ENCODE measurements around the gene KRT35.

Gene KRT35

DNA sequence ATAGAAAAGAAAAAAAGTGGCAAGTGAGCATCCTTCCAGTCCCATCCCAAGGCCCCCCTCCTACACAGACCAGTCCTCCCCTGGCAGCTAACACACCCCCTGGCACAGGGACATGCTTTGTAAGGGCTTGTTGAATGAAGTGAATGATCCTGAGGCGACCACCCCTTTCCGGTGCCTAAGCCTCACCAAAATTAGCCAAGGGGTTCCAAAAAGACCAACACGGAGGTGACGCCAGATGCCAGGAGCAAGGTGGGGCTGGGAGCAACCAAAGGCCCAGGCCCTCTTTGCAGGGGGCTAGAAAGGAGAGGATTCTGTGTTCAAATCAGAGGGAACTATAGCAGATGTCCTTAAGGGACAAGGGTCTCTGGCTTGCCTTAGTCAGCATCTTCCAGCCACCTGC, 5.5 kb downstream of the KRT35 start:
- no peaks in the 10 kb centered on the region for H3K4me1 ChIP-seq (ENCODE audit: insufficient read depth, low read length)
- H3K4me3 ChIP-seq (ENCODE audit: low read length) = no peak overlapping the region
- no peak overlapping the region for H2AFZ ChIP-seq (ENCODE audit: low read depth, low read length)
- no peaks in the 10 kb centered on the region for H3K36me3 ChIP-seq (ENCODE audit: insufficient read depth, low read length)
- H3K27me3 ChIP-seq (ENCODE audit: insufficient read depth, low read length) = peaks cover 7% of the 10 kb centered on the region
- no peaks in the 10 kb centered on the region for H3K9me3 ChIP-seq (ENCODE audit: low read length)

DNA sequence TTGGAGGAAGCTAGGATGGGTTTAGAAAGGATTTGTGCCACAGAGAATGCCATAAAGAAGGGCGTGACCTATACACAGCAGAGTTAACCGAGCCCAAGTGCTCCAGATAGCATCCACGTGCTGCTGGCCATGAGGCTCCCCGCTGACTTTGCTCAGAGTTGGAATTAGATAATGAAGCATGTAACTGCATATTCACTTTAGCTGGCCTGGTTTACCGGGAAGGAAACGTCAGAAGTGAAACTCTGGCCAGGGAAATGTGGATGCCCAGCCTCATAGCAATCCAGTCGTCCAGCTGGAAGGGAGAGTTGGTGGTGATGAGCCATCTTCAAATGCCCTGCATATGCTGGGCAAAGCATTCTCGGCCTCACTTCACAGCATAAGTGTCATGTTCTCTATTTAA, 6.1 kb downstream of the KRT35 start:
- no peak overlapping the region for H3K4me3 ChIP-seq (ENCODE audit: low read length)
- H3K4me1 ChIP-seq (ENCODE audit: insufficient read depth, low read length) = no peaks in the 10 kb centered on the region
- H3K36me3 ChIP-seq (ENCODE audit: insufficient read depth, low read length) = no peaks in the 10 kb centered on the region
- H3K27me3 ChIP-seq (ENCODE audit: insufficient read depth, low read length) = peaks cover 7% of the 10 kb centered on the region
- H2AFZ ChIP-seq (ENCODE audit: low read depth, low read length) = no peak overlapping the region
- no peaks in the 10 kb centered on the region for H3K9me3 ChIP-seq (ENCODE audit: low read length)

DNA sequence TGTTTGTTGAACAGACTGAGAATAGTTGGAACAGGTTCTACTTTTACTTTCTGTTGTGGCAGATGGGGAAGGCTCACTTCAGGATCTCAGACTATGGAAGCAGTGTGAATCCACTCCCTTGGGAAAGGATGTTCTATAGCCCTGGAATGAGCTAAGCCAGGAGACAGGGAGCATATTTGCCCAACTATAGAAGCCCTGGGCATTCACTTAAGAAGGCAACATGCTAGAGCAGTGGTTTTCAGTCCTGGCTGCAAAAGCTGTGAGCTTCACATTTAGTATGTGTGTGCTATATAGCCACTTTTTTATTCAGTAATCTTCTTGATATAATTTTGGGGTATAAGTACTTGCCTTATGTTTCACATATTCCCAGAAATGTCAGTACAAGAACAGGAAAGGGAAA, 12.6 kb downstream of the KRT35 start:
- no peaks in the 10 kb centered on the region for H3K36me3 ChIP-seq (ENCODE audit: insufficient read depth, low read length)
- peaks cover 3% of the 10 kb centered on the region for H3K27me3 ChIP-seq (ENCODE audit: insufficient read depth, low read length)
- no peak overlapping the region for H3K4me3 ChIP-seq (ENCODE audit: low read length)
- no peak overlapping the region for H2AFZ ChIP-seq (ENCODE audit: low read depth, low read length)
- H3K4me1 ChIP-seq (ENCODE audit: insufficient read depth, low read length) = no peaks in the 10 kb centered on the region
- no peaks in the 10 kb centered on the region for H3K9me3 ChIP-seq (ENCODE audit: low read length)

DNA sequence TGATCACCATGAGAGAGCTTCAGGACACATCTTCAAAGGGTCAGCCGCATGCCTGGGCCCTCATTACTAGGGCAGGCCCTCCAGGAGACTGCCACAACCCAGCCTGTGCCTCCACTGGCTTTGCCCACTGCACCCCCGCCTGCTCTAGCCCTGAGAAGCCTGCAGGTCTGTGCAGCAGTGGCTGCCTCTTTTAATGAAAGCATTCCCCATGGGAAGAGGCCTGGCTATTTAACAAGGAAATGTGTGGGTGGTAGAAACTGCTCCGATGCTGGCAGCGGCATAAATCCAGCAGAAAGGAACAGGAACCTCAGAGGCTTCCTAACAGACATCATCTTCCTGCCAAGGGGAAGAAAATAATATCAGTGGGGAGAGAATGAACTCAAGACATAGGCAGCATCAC, 13.4 kb downstream of the KRT35 start:
- Histone ChIP-seq H3K4me1 (ENCODE audit: insufficient read depth, low read length) (no peaks in the 10 kb centered on the region), H3K36me3 (ENCODE audit: insufficient read depth, low read length) (no peaks in the 10 kb centered on the region), H3K9me3 (ENCODE audit: low read length) (no peaks in the 10 kb centered on the region), H3K4me3 (ENCODE audit: low read length) (no peak overlapping the region), H2AFZ (ENCODE audit: low read depth, low read length) (no peak overlapping the region), H3K27me3 (ENCODE audit: insufficient read depth, low read length) (peaks cover 3% of the 10 kb centered on the region)

DNA sequence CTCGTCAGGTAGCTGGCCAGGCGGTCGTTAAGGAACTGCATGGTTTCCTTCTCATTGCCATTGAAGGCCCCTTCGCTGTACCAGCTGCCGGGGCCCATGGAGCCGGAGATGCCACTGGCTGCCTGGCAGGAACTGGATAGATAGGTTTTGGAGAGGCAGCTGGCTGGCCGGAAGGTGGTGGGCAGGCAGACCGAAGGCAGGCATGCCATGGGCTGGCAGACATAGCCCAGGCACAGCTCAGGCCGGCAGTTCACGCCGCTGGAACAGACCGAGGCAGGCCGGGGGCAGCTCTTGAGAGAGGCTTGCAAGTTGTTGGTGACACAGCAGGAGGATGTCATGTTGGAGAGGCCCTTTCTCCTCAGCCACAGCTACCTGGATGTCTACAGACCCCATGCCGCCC, 14.0 kb downstream of the KRT35 start, which contains the start of gene KRT32:
KRT32 (minus strand) TSS at position 399 of the 400 bp plus-strand sequence; CDS start at position 338, 61 bp downstream.
- Histone ChIP-seq H3K4me3 (ENCODE audit: low read length) (no peak within 1 kb of the TSS), H3K9me3 (ENCODE audit: low read length) (no peaks in the 10 kb centered on the region), H3K4me1 (ENCODE audit: insufficient read depth, low read length) (no peaks in the 10 kb centered on the region), H3K36me3 (ENCODE audit: insufficient read depth, low read length) (no peaks in the 10 kb centered on the region), H3K27me3 (ENCODE audit: insufficient read depth, low read length) (peaks cover 3% of the 10 kb centered on the region), H2AFZ (ENCODE audit: low read depth, low read length) (no peak within 1 kb of the TSS)

DNA sequence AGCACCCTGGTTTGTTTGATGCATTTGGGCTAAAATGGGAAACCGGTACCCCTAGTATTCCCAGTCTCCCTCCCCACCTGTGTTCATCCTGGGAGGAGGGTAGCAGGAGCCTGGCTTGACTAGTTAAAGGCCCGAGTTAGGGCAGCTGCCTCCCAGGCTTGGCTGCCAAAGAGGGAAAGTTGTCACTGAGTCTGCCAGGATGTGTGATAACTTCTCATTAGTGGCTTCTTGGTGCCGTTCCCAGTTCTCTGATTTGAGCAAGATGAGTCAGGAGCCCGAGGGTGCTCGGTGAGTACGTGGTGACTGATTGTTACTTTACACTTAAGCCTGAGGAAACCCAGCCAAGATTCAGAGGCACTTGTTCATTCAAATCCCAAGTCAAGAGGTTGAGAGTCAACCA, 16.3 kb downstream of the KRT35 start:
- Histone ChIP-seq H3K4me3 (ENCODE audit: low read length) (no peak overlapping the region), H3K9me3 (ENCODE audit: low read length) (no peaks in the 10 kb centered on the region), H3K4me1 (ENCODE audit: insufficient read depth, low read length) (no peaks in the 10 kb centered on the region), H2AFZ (ENCODE audit: low read depth, low read length) (no peak overlapping the region), H3K27me3 (ENCODE audit: insufficient read depth, low read length) (peaks cover 3% of the 10 kb centered on the region), H3K36me3 (ENCODE audit: insufficient read depth, low read length) (no peaks in the 10 kb centered on the region)

DNA sequence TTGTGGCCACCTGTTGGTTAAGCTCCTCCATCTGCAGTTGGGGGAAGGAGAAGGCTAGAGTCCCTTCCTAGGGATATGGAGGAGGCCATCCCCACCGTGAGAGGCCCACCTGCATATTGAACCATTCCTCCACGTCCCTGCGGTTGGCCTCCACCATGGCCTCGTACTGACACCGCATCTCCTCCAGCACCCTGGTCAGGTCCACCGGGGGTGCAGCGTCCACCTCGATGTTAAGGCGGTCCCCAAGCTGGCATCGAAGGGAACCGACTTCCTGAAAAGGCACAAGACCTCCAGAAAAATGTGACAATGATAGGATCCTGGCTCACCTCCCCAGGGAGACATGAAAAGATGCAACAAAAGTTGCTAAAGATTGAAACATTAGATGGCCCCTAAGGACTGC, 16.8 kb downstream of the KRT35 start:
- Histone ChIP-seq H3K4me3 (ENCODE audit: low read length) (no peak overlapping the region), H3K36me3 (ENCODE audit: insufficient read depth, low read length) (no peaks in the 10 kb centered on the region), H2AFZ (ENCODE audit: low read depth, low read length) (no peak overlapping the region), H3K4me1 (ENCODE audit: insufficient read depth, low read length) (no peaks in the 10 kb centered on the region), H3K27me3 (ENCODE audit: insufficient read depth, low read length) (peaks cover 3% of the 10 kb centered on the region), H3K9me3 (ENCODE audit: low read length) (no peaks in the 10 kb centered on the region)

DNA sequence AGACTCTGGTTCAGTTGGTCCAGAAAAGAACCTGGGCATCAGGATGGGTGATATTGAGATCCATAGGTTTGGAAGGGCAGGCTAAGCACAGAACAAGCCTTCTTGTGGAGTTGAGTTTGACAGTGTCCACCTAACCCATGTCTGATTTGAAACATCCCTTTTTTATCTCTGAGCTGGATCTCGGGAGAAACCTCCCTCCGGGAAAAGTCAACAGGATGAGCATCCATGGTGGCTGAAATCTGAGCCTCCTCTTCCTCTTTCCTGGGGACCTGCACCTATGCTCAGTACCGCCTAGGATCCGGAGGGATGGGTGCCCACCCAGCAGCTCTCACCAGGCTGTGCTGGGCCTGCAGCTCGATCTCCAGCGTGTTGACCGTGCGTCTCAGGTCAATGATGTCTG, 17.2 kb downstream of the KRT35 start:
- Histone ChIP-seq H3K4me1 (ENCODE audit: insufficient read depth, low read length) (no peaks in the 10 kb centered on the region), H3K27me3 (ENCODE audit: insufficient read depth, low read length) (peaks cover 3% of the 10 kb centered on the region)

DNA sequence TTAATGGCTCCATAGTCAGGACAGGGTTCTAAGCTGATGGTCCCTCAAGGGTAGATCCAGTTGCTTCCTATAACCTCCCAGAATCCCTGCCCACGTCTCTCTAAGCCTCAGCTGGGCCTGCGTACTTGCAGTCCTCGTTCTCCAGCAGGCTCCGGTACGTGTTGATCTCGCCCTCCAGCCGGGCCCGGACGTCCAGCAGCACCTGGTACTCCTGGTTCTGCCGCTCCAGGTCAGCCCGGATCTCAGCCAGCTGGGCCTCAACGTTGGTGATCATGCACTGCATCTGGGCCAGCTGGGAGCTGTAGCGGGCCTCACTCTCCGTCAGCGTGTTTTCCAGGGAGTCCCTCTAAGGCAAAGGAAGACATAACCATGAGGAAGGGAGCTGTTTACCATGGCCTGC, 18.2 kb downstream of the KRT35 start:
- Histone ChIP-seq H3K4me3 (ENCODE audit: low read length) (no peak overlapping the region), H3K9me3 (ENCODE audit: low read length) (no peaks in the 10 kb centered on the region), H3K36me3 (ENCODE audit: insufficient read depth, low read length) (no peaks in the 10 kb centered on the region), H2AFZ (ENCODE audit: low read depth, low read length) (no peak overlapping the region), H3K27me3 (ENCODE audit: insufficient read depth, low read length) (peaks cover 3% of the 10 kb centered on the region), H3K4me1 (ENCODE audit: insufficient read depth, low read length) (no peaks in the 10 kb centered on the region)

More for the DNA sequence above, 17.2 kb downstream of the KRT35 start:
- H2AFZ ChIP-seq (ENCODE audit: low read depth, low read length) = no peak overlapping the region
- no peaks in the 10 kb centered on the region for H3K9me3 ChIP-seq (ENCODE audit: low read length)
- H3K36me3 ChIP-seq (ENCODE audit: insufficient read depth, low read length) = no peaks in the 10 kb centered on the region
- H3K4me3 ChIP-seq (ENCODE audit: low read length) = no peak overlapping the region

DNA sequence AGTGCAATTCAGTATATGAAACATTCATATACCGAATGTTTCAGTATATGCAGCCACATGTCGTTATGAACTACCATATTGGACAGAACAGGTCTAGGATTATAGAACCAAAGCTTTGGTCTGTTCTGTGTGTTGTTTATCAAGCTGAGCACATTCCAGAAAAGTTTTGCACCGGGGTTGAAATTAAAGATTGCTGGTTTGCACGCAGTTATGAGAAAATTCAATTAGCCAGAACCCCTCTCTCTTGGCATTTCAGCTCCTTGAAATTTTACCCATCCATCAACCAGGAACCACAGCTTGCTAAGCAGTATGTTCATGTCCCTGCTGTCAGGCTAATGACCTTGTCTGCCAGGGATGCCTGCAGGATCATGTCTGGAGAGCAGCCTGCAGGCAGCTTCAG, 23.3 kb downstream of the KRT35 start:
- Histone ChIP-seq H2AFZ (ENCODE audit: low read depth, low read length) (no peak overlapping the region), H3K36me3 (ENCODE audit: insufficient read depth, low read length) (no peaks in the 10 kb centered on the region), H3K27me3 (ENCODE audit: insufficient read depth, low read length) (no peaks in the 10 kb centered on the region), H3K9me3 (ENCODE audit: low read length) (no peaks in the 10 kb centered on the region), H3K4me1 (ENCODE audit: insufficient read depth, low read length) (no peaks in the 10 kb centered on the region), H3K4me3 (ENCODE audit: low read length) (no peak overlapping the region)

DNA sequence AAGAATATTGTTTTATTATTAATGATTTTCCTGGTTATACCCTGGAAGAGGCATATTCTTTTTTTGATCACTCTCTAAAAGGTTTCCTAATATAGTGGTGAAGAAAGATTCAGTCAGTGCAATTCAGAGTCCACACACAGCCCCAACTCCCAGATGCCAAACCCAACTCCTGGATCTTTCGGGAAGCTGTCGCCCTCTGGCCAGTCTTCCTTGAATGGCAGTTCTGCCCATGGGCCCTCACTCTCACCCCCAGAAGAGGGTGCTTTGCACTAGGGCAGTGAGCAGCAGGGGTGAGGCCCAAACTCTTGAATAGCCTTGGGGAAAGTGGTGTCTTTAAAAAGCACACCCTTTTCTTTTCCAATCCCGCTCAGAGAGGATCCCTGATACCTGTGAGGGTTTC, 24.7 kb downstream of the KRT35 start:
- Histone ChIP-seq H3K4me3 (ENCODE audit: low read length) (no peak overlapping the region), H2AFZ (ENCODE audit: low read depth, low read length) (no peak overlapping the region), H3K4me1 (ENCODE audit: insufficient read depth, low read length) (no peaks in the 10 kb centered on the region), H3K27me3 (ENCODE audit: insufficient read depth, low read length) (no peaks in the 10 kb centered on the region), H3K9me3 (ENCODE audit: low read length) (no peaks in the 10 kb centered on the region), H3K36me3 (ENCODE audit: insufficient read depth, low read length) (no peaks in the 10 kb centered on the region)

DNA sequence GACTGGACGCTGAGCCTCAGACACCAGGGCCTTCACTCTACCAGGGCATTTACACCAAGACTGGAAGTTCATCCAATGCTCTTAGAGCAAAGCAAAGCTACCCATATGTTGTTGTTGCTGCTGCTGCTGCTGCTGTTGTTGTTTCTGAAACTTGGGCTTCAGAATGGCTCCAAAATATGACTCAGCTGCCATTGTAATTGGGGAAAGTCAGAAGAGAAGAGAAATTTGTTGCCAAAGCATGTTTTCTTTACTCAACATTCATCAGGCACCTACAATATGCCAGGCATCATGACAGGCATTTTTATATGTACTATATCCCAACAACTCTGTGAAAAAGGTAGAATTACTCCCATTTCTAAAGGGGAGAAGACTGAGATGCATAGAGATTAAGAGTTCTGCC, 25.7 kb downstream of the KRT35 start:
- Histone ChIP-seq H2AFZ (ENCODE audit: low read depth, low read length) (no peak overlapping the region), H3K36me3 (ENCODE audit: insufficient read depth, low read length) (no peaks in the 10 kb centered on the region), H3K9me3 (ENCODE audit: low read length) (no peaks in the 10 kb centered on the region), H3K4me3 (ENCODE audit: low read length) (no peak overlapping the region), H3K27me3 (ENCODE audit: insufficient read depth, low read length) (no peaks in the 10 kb centered on the region), H3K4me1 (ENCODE audit: insufficient read depth, low read length) (no peaks in the 10 kb centered on the region)

DNA sequence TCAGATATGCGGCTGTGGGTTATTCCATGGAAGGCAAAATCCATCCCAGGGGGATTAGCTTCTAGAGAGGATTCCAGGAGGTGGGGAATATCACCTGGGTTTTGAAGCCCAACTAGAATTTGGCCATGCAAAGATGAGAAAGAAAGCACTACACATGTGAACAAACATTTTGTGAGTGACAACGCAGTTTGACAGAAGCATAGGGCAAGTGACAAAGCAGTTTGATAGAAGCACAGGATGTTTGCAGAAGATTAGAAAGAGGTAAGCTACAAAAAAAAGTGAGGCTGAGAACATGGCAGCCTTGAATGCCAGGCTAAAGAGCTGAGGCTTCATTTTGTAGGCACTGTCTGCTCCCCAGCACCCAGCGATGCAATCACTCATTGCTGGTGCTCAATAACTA, 27.9 kb downstream of the KRT35 start:
- Histone ChIP-seq H3K27me3 (ENCODE audit: insufficient read depth, low read length) (no peaks in the 10 kb centered on the region), H2AFZ (ENCODE audit: low read depth, low read length) (no peak overlapping the region)

DNA sequence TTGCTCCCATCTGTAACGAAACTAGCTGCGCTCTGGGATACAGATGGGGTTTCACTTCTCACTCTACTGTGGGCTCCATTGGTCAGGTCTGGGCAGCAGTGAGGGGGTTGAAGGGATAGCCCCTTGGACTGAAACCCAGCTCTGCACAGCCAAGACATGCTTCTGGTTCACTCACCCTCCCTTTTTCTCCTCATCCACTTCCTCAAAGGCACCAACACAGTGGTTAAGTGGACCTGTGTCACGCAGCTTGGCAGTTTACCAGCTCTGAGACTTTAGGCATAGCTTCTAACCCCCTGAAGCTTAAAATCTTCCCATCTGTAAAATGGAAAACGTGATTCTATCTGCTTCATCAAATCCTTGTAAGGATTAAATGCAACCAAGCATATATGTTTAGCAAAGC, 28.7 kb downstream of the KRT35 start:
- no peaks in the 10 kb centered on the region for H3K27me3 ChIP-seq (ENCODE audit: insufficient read depth, low read length)

More for the DNA sequence above, 27.9 kb downstream of the KRT35 start:
- Histone ChIP-seq H3K36me3 (ENCODE audit: insufficient read depth, low read length) (no peaks in the 10 kb centered on the region), H3K9me3 (ENCODE audit: low read length) (no peaks in the 10 kb centered on the region), H3K4me3 (ENCODE audit: low read length) (no peak overlapping the region), H3K4me1 (ENCODE audit: insufficient read depth, low read length) (no peaks in the 10 kb centered on the region)

More for the DNA sequence above, 28.7 kb downstream of the KRT35 start:
- no peaks in the 10 kb centered on the region for H3K36me3 ChIP-seq (ENCODE audit: insufficient read depth, low read length)
- no peaks in the 10 kb centered on the region for H3K4me1 ChIP-seq (ENCODE audit: insufficient read depth, low read length)
- no peak overlapping the region for H2AFZ ChIP-seq (ENCODE audit: low read depth, low read length)
- no peak overlapping the region for H3K4me3 ChIP-seq (ENCODE audit: low read length)
- H3K9me3 ChIP-seq (ENCODE audit: low read length) = no peaks in the 10 kb centered on the region

Data from neuron (in vitro differentiated cells).